T-helper 1 cell treated with Interleukin-12 subunit alpha and Interleukin-12 subunit beta and Interleukin-4 antibody, amounts not matched to agents 30 μg/mL and 1 μg/mL, for 36 hours (primary cell): ENCODE measurements around the gene ADSS2.

Source experiments
- H3K27ac Mint-ChIP-seq: one replicate; pipeline ENCODE4 v1.8.0; 2021; ENCODE audit warnings: mild to moderate bottlenecking, mixed read lengths
- H3K27me3 Mint-ChIP-seq: one replicate; pipeline ENCODE4 v1.8.0; 2021; ENCODE audit warnings: low read depth, mixed read lengths
- H3K36me3 Mint-ChIP-seq: one replicate; pipeline ENCODE4 v1.8.0; 2021; ENCODE audit warnings: low read depth, mixed read lengths
- H3K4me1 Mint-ChIP-seq: one replicate; pipeline ENCODE4 v1.8.0; 2021; ENCODE audit warnings: low read depth, mixed read lengths
- H3K4me3 Mint-ChIP-seq: one replicate; pipeline ENCODE4 v1.8.0; 2021; ENCODE audit warnings: mild to moderate bottlenecking, moderate library complexity, mixed read lengths
- H3K9me3 Mint-ChIP-seq: one replicate; pipeline ENCODE4 v1.8.0; 2021; ENCODE audit warnings: mixed read lengths

The ADSS2 gene

GRCh38 chr1:244397131-244397530 is 54.6 kb downstream of the ADSS2 start:
- Mint-ChIP-seq H3K27ac (no peak overlapping the region), H3K9me3 (peaks cover 16% of the 10 kb centered on the region), H3K4me3 (no peak overlapping the region), H3K36me3 (peaks cover 24% of the 10 kb centered on the region), H3K4me1 (peaks cover 7% of the 10 kb centered on the region), H3K27me3 (no peaks in the 10 kb centered on the region)

GRCh38 chr1:244395965-244396364 is 55.7 kb downstream of the ADSS2 start:
- Mint-ChIP-seq H3K27ac (no peak overlapping the region), H3K4me3 (no peak overlapping the region), H3K4me1 (peaks cover 7% of the 10 kb centered on the region), H3K36me3 (peaks cover 12% of the 10 kb centered on the region), H3K9me3 (peaks cover 4% of the 10 kb centered on the region), H3K27me3 (no peaks in the 10 kb centered on the region)

DNA sequence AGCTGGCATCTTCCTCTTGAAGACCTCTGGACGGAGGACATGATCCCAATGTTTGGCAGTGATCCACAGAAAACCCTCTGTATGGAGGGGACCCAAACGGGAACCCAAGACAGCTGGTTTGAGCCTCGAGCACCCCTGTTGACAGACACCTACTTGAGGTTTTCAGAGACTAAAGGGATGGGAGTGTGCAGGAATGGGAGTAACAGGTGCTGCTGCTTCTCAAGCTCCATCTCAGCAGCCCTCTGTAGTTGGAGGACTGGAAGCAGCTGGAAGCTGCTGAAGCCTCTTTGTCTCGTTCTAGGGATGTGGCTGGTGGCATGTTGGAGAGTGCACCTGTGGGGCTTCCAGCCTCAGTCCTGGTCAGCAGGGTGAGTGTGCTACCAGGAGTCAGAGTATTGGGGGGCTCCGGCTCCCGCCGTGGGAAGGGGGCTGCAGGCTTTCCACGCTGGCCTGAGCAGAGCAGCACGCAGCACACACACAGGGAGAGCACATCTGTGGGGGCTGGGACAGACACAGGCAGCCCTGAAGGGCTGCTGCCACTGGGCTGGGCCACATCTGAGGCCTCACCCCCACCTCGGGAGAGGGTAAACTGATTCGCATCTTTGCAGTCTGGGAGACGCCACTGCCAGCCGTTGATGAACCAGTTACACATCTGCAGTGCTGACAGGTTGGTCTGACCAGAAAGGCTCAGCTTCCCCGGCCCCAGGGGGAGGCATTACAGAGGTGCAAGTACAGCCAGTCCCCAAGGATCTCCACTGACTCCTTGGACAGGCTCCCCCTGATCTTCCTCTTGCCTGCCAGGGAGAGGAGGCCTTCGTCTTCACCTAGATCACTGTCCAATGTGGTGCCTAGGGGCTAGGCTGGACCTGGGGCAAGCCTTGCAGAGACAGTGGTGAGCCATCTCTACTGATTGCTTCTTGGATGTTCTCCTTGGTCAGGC is 56.6 kb downstream of the ADSS2 start:
- Mint-ChIP-seq H3K9me3 (no peaks in the 10 kb centered on the region), H3K4me1 (peaks cover 7% of the 10 kb centered on the region), H3K27me3 (no peaks in the 10 kb centered on the region), H3K27ac (no peak overlapping the region), H3K4me3 (no peak overlapping the region), H3K36me3 (peaks cover 9% of the 10 kb centered on the region)

GRCh38 chr1:244394346-244394745 is 57.4 kb downstream of the ADSS2 start:
- Mint-ChIP-seq H3K27me3 (no peaks in the 10 kb centered on the region), H3K27ac (no peak overlapping the region), H3K9me3 (no peaks in the 10 kb centered on the region), H3K36me3 (peaks cover 8% of the 10 kb centered on the region), H3K4me3 (no peak overlapping the region), H3K4me1 (peaks cover 7% of the 10 kb centered on the region)

DNA sequence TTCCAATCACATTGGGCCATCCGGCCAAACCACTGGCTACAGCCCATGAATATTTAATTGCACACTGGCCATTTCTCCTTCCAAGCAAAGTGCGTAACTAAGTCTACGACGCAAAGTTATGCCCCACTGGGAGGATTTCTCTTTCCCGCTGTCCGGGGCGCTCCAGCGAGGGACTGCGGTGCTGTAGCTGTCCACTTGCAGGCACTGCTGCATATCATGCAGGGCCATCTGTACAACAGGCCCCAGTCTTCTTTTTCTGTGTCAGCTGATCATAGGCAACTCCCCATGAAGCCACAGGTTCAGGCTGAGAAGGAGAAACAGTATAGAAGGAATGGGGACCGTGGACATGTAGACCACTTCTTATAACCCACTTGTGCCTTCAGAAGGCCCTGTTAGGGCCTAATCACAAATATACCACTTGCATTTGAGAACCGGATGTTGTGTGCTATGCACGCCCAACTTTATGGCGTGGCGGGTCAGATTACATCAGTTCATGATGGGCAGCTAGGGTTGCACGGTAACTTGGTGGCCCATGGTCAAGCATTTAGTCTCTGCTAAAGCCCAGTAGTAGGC is 58.0 kb downstream of the ADSS2 start:
- H3K4me1 Mint-ChIP-seq, result peaks cover 11% of the 10 kb centered on the region
- no peaks in the 10 kb centered on the region for H3K27me3 Mint-ChIP-seq
- no peak overlapping the region for H3K27ac Mint-ChIP-seq
- peaks cover 6% of the 10 kb centered on the region for H3K36me3 Mint-ChIP-seq
- H3K4me3 Mint-ChIP-seq, result no peak overlapping the region
- H3K9me3 Mint-ChIP-seq, result no peaks in the 10 kb centered on the region

DNA sequence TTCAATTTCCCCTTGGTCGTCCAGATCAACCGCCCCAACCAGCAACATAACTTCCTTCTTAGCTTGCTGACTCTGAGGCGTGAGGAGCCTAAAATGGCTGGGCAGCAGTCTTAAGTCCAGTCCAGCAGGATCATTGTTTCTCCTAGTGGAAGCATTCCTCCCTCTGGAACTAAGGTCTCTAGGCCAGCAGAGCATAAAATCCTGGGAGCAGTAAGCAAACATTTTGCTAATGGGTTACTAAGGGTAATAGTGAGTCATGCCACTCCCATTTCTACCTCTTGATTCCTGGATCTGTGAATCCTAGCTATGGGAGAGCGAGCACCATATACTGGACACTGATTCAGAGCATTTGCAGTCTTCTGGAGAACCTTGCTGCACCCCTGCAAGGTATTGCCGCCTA is 59.9 kb downstream of the ADSS2 start:
- H3K27ac Mint-ChIP-seq, result no peak overlapping the region
- peaks cover 8% of the 10 kb centered on the region for H3K36me3 Mint-ChIP-seq
- H3K4me3 Mint-ChIP-seq, result no peak overlapping the region

GRCh38 chr1:244388961-244389360 is 62.7 kb downstream of the ADSS2 start:
- H3K9me3 Mint-ChIP-seq, result no peaks in the 10 kb centered on the region
- H3K27ac Mint-ChIP-seq, result no peak overlapping the region
- H3K4me3 Mint-ChIP-seq, result no peak overlapping the region
- H3K36me3 Mint-ChIP-seq, result peaks cover 1% of the 10 kb centered on the region
- H3K27me3 Mint-ChIP-seq, result no peaks in the 10 kb centered on the region
- peaks cover 4% of the 10 kb centered on the region for H3K4me1 Mint-ChIP-seq

More for the DNA sequence above, 59.9 kb downstream of the ADSS2 start:
- Mint-ChIP-seq H3K4me1 (peaks cover 9% of the 10 kb centered on the region), H3K27me3 (no peaks in the 10 kb centered on the region), H3K9me3 (no peaks in the 10 kb centered on the region)

GRCh38 chr1:244387415-244387814 is 64.3 kb downstream of the ADSS2 start:
- no peaks in the 10 kb centered on the region for H3K27me3 Mint-ChIP-seq
- peaks cover 4% of the 10 kb centered on the region for H3K4me1 Mint-ChIP-seq
- H3K27ac Mint-ChIP-seq, result no peak overlapping the region
- no peak overlapping the region for H3K4me3 Mint-ChIP-seq
- peaks cover 1% of the 10 kb centered on the region for H3K36me3 Mint-ChIP-seq
- H3K9me3 Mint-ChIP-seq, result no peaks in the 10 kb centered on the region

DNA sequence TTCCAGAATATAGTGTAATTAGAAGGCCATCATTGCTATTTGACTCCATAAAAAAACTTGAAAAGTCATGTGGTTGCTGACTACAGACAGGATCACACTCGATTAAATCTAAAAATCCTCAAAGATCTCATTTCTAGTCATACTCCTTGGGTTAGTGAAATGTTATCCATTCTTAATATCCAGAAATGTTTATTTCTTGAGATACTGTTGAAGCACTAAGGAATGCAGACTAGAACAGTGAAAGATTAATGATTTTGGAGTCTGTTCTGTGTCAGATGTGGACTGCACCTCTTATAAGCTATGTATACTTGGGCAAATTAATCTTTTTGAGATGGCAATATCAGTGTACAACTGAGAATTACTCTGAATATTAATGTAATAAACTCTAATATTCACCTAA is 65.1 kb downstream of the ADSS2 start:
- H3K36me3 Mint-ChIP-seq, result peaks cover 1% of the 10 kb centered on the region
- no peak overlapping the region for H3K4me3 Mint-ChIP-seq
- no peak overlapping the region for H3K27ac Mint-ChIP-seq
- H3K4me1 Mint-ChIP-seq, result peaks cover 4% of the 10 kb centered on the region
- no peaks in the 10 kb centered on the region for H3K9me3 Mint-ChIP-seq
- no peaks in the 10 kb centered on the region for H3K27me3 Mint-ChIP-seq

DNA sequence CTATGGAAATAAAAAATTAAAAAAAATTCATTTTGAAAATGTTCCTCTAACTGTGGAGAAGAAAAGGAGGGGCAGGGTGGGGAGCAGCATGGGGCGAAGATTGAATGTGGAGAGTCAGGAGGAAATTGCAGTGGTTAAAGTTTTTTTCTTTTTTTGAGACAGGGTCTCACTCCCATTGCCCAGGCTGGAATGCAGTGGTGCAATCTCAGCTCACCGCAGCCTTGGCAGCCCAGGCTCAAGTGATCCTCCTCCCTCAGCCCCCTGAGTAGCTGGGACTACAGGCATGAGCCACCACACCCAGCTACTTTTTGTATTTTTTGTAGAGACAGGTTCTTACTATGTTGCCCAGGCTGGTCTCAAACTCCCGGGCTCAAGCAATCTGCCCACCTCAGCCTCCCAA is 67.6 kb downstream of the ADSS2 start:
- peaks cover 2% of the 10 kb centered on the region for H3K4me1 Mint-ChIP-seq
- H3K27me3 Mint-ChIP-seq, result no peaks in the 10 kb centered on the region
- no peak overlapping the region for H3K27ac Mint-ChIP-seq
- H3K36me3 Mint-ChIP-seq, result peaks cover 1% of the 10 kb centered on the region
- H3K9me3 Mint-ChIP-seq, result no peaks in the 10 kb centered on the region
- no peak overlapping the region for H3K4me3 Mint-ChIP-seq

DNA sequence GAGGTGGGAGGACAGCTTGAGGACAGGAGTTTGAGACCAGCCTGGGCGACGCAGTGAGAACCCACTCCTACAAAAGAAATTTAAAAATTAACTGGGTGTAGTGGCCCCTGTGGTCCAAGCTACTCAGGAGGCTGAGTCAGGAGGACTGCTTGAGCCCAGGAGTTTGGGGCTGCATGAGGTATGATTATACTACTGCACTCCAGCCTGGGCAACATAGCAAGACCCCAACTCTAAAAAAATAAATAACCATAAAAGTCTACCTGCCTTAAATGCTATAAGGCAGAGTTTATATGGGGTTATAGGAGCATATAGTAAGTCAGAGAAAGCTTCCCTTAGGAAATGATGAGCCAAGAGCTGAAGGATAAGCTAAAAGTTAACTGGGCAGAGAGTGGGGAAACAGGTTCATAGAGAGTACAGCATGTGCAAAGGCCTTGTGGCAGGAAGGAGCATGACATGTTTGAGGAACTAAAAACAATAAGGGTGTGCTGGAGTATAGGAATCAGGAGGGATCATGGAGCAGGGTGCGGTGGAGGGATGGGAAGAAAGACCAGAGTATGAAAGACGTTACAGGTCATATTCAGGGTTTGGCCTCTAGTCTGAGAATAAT is 68.3 kb downstream of the ADSS2 start:
- H3K36me3 Mint-ChIP-seq, result peaks cover 1% of the 10 kb centered on the region
- no peaks in the 10 kb centered on the region for H3K27me3 Mint-ChIP-seq
- H3K9me3 Mint-ChIP-seq, result no peaks in the 10 kb centered on the region
- H3K4me3 Mint-ChIP-seq, result no peak overlapping the region
- H3K27ac Mint-ChIP-seq, result no peak overlapping the region
- no peaks in the 10 kb centered on the region for H3K4me1 Mint-ChIP-seq

GRCh38 chr1:244381878-244382565 is 69.7 kb downstream of the ADSS2 start:
- no peaks in the 10 kb centered on the region for H3K9me3 Mint-ChIP-seq
- no peaks in the 10 kb centered on the region for H3K4me1 Mint-ChIP-seq
- no peak overlapping the region for H3K27ac Mint-ChIP-seq
- no peaks in the 10 kb centered on the region for H3K27me3 Mint-ChIP-seq
- H3K4me3 Mint-ChIP-seq, result no peak overlapping the region
- H3K36me3 Mint-ChIP-seq, result no peaks in the 10 kb centered on the region

- Mint-ChIP-seq H3K27ac (no peak overlapping the region), H3K9me3 (no peaks in the 10 kb centered on the region), H3K4me1 (peaks cover 2% of the 10 kb centered on the region), H3K27me3 (no peaks in the 10 kb centered on the region), H3K4me3 (no peak overlapping the region), H3K36me3 (no peaks in the 10 kb centered on the region)
These were observed 75.6 kb downstream of the ADSS2 start for GRCh38 chr1:244376126-244376525.

- Mint-ChIP-seq H3K36me3 (no peaks in the 10 kb centered on the region), H3K27me3 (no peaks in the 10 kb centered on the region), H3K4me1 (peaks cover 2% of the 10 kb centered on the region), H3K27ac (no peak overlapping the region), H3K4me3 (no peak overlapping the region), H3K9me3 (no peaks in the 10 kb centered on the region)
These were observed 76.7 kb downstream of the ADSS2 start for GRCh38 chr1:244375051-244375450.
